Activated CD4-positive, alpha-beta T cell treated with anti-CD3 and anti-CD28 coated beads for 24 hours (primary cell): ENCODE results near the gene NETO1.

Source experiments
- DNase-seq, 2 donors: peaks; one replicate each; pipeline ENCODE4 v3.0.0-alpha.2; 2020; ENCODE audit warnings: low read depth in 2 of 2

The NETO1 gene

GRCh38 chr18:72727776-72728175, 140.0 kb downstream of the NETO1 start:
- DNase-seq: no peak

GRCh38 chr18:72727038-72727655, 140.6 kb downstream of the NETO1 start:
- DNase-seq: no peak

- DNase-seq: no peak
Observed at GRCh38 chr18:72726201-72726600, 141.6 kb downstream of the NETO1 start.

- no peak for DNase-seq
Observed at GRCh38 chr18:72721330-72721729, 146.5 kb downstream of the NETO1 start.

- no peak for DNase-seq
Observed at GRCh38 chr18:72720116-72720515, 147.7 kb downstream of the NETO1 start.

GRCh38 chr18:72704202-72704601, 163.6 kb downstream of the NETO1 start:
- DNase-seq: no peak

GRCh38 chr18:72700961-72701710, 166.7 kb downstream of the NETO1 start:
- DNase-seq: no peak

GRCh38 chr18:72697706-72698105, 170.1 kb downstream of the NETO1 start:
- no peak for DNase-seq

GRCh38 chr18:72692595-72692994, 175.2 kb downstream of the NETO1 start:
- DNase-seq: no peak
